ENCODE data around the gene PSORS1C1. TPM values are rescaled to one million over a fixed set of nuclear protein-coding genes. Genes with fewer than 3 reads are reported as not detected.

PSORS1C1 gene
- total RNA-seq, 1 donor from 2014 or later = under 0.01 TPM

DNA sequence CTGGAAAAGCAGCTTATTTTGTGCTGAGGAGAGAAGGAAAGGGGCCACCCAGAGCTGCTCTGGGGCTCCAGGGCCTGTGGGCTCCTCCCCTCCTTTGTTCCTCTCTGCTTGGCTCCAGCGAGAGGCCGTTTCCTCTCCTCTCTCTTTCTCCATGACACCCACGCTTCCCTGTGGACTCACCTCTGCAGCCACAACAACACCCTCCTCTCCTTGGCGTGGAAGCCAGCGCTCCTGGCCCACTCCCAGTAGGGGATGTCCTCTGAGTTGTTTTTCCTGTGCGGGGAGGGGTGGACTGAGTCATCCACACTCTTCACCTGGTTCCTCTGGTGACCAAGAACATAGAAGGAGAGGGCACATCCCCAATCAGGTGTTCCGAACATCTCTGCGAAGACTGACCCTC, 10.6 kb downstream of the PSORS1C1 start:
- Histone ChIP-seq H3K4me3 (ENCODE audit: low read length in 3 of 3) (no peak overlapping the region), H3K27me3 (ENCODE audit: control insufficient read depth in 3 of 3, insufficient read depth in 3 of 3, low read length in 3 of 3) (no peaks in the 10 kb centered on the region), H3K36me3 (ENCODE audit: control insufficient read depth in 3 of 3, insufficient read depth in 3 of 3, low read length in 3 of 3) (no peaks in the 10 kb centered on the region), H3K9ac (ENCODE audit: low read depth in 1 of 3, low read length in 3 of 3) (no peak overlapping the region), H3K27ac (ENCODE audit: low read depth, low read length) (no peak overlapping the region), H3K9me3 (ENCODE audit: control insufficient read depth in 3 of 3, low read length in 3 of 3) (no peaks in the 10 kb centered on the region), H3K4me1 (ENCODE audit: control insufficient read depth in 3 of 3, insufficient read depth in 3 of 3, low read length in 3 of 3) (peaks cover 3 to 24% (median 17%) of the 10 kb centered on the region in 3 donors)

DNA sequence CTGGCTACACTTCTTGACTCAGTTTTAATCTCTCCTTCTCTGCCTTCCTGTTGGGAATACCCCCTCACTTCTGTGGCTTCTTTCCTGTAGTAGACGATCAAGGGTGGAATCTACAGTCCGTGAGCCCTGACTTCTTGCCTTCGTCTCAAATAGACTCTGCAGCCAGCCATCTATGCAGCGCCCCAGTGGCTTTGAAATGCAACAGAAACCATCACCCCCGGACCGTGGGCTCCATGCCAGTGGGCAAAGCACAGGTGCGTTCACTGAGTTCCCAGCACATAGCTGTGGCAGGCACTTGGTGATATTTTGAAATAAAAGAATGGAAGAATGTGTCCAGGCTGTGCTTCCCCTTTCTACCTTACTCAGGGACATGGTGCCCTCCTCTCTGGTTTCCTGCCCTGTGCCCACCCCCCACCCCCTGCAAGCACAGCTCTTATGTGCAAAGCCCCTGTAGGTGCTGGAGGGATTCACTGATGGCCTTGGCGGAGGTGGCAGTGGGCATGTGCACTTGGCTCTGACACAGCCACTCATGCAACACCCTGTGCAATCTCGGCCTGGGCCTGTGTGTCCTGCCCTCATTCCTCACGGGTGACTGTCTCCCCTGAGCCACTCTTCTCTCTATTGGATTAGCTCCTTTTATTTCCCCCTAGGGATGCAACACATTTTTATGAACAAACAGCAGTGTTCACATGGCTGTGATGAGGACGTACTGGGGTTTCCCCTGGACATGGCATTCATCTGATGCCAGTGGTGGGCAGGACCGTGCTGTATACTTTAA, 11.2 kb downstream of the PSORS1C1 start:
- Histone ChIP-seq H3K4me1 (ENCODE audit: control insufficient read depth in 3 of 3, insufficient read depth in 3 of 3, low read length in 3 of 3) (peaks cover 3 to 24% (median 17%) of the 10 kb centered on the region in 3 donors), H3K36me3 (ENCODE audit: control insufficient read depth in 3 of 3, insufficient read depth in 3 of 3, low read length in 3 of 3) (no peaks in the 10 kb centered on the region), H3K27ac (ENCODE audit: low read depth, low read length) (no peak overlapping the region), H3K9ac (ENCODE audit: low read depth in 1 of 3, low read length in 3 of 3) (no peak overlapping the region), H3K27me3 (ENCODE audit: control insufficient read depth in 3 of 3, insufficient read depth in 3 of 3, low read length in 3 of 3) (no peaks in the 10 kb centered on the region), H3K4me3 (ENCODE audit: low read length in 3 of 3) (no peak overlapping the region), H3K9me3 (ENCODE audit: control insufficient read depth in 3 of 3, low read length in 3 of 3) (no peaks in the 10 kb centered on the region)

DNA sequence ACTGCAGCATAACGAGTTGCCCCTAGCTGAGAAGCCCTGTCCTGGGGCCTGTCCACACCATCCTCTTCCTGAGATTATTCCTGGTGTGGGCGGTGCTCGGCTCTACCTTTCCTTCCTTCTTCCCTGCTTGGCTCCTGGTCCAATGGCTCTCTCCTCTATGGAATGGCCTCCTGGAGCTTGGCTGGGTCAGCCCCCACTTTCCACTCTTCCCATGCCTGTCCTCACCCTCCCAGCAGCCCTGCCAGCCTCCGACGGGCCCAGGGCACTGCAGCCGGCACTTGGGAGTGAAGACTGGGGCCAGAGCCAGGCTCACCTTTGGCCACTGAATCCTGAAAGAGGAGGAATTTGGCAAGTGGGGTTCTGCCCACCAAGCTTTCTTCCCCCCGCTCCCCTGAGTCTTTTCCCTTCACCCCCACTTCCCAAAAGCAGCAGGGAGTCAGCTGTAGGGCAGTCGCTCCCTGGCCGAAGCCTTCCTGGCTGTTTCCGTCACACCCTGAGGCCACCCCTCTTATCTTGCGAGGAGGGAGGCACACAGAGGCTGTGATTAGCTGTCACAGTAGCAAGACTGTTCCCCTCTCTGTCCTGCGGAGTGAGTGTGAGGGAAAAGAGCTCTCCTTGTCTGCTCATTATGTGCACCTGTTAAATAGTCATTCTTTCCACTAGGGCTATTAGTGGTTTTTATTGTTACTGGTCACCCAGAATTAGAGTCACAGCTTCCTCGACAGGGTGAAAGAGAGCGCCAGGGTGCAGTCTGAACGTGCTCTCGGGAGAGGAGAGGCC, 12.0 kb downstream of the PSORS1C1 start:
- H3K36me3 ChIP-seq (ENCODE audit: control insufficient read depth in 3 of 3, insufficient read depth in 3 of 3, low read length in 3 of 3) = no peaks in the 10 kb centered on the region
- no peak overlapping the region for H3K4me3 ChIP-seq (ENCODE audit: low read length in 3 of 3)
- H3K9ac ChIP-seq (ENCODE audit: low read depth in 1 of 3, low read length in 3 of 3) = no peak overlapping the region
- H3K9me3 ChIP-seq (ENCODE audit: control insufficient read depth in 3 of 3, low read length in 3 of 3) = no peaks in the 10 kb centered on the region
- H3K4me1 ChIP-seq (ENCODE audit: control insufficient read depth in 3 of 3, insufficient read depth in 3 of 3, low read length in 3 of 3) = peaks cover 3 to 24% (median 17%) of the 10 kb centered on the region in 3 donors
- H3K27me3 ChIP-seq (ENCODE audit: control insufficient read depth in 3 of 3, insufficient read depth in 3 of 3, low read length in 3 of 3) = no peaks in the 10 kb centered on the region
- H3K27ac ChIP-seq (ENCODE audit: low read depth, low read length) = no peak overlapping the region

DNA sequence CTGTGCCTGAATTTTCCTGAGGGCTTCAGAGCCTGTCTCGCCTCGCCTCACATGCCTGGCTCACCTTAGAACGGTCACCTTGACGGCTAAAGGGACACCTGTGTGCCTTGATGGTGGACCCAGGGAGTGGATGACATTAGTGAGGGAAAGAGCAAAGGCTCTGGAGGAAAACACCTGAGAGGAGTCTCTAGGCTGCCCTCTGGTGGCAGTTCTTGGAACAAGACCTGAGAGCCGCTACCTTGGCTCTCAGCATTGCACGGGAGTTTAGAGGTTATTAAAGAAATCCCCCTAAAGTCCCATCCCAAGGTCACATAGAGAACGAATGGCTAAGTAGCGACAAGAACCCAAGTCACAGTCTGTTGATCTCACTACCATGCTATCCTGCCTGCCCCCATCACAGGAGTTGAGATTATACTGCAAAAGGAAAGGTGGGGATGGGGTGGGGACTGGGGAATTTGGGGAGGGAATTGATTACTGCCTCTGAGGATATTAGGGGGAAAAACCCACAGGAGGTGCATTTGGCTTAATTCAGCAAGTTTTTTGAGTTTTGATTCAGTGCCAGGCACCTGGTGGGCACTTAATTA, 13.6 kb downstream of the PSORS1C1 start:
- peak overlapping the region in 1 of 3 donors; percentile 8 for H3K9ac ChIP-seq (ENCODE audit: low read depth in 1 of 3, low read length in 3 of 3)
- H3K9me3 ChIP-seq (ENCODE audit: control insufficient read depth in 3 of 3, low read length in 3 of 3) = no peaks in the 10 kb centered on the region
- H3K27ac ChIP-seq (ENCODE audit: low read depth, low read length) = no peak overlapping the region
- H3K36me3 ChIP-seq (ENCODE audit: control insufficient read depth in 3 of 3, insufficient read depth in 3 of 3, low read length in 3 of 3) = no peaks in the 10 kb centered on the region
- H3K27me3 ChIP-seq (ENCODE audit: control insufficient read depth in 3 of 3, insufficient read depth in 3 of 3, low read length in 3 of 3) = peaks cover 0 to 2% (median 0%) of the 10 kb centered on the region in 3 donors
- H3K4me3 ChIP-seq (ENCODE audit: low read length in 3 of 3) = no peak overlapping the region
- H3K4me1 ChIP-seq (ENCODE audit: control insufficient read depth in 3 of 3, insufficient read depth in 3 of 3, low read length in 3 of 3) = peaks cover 3 to 16% (median 6%) of the 10 kb centered on the region in 3 donors

DNA sequence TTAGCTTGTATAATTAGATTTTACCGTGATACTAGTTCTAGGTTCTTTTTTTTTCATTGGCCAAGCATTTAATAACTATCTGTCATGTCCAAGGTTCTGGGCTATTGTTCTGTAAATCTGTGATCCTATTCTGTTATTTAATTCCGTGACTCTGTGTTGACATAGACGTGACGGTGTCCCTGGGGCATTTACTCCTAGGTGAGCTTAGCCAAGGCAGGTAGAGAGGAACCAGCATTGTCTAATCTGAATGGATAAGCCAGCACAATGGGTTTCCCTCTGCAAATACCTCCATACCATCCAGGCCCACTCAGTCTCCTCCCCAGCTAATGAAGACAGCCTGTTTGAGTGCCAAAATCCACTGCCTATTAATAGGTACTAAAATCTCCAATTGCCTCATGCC, 14.5 kb downstream of the PSORS1C1 start:
- H3K4me3 ChIP-seq (ENCODE audit: low read length in 3 of 3) = no peak overlapping the region
- no peaks in the 10 kb centered on the region for H3K36me3 ChIP-seq (ENCODE audit: control insufficient read depth in 3 of 3, insufficient read depth in 3 of 3, low read length in 3 of 3)
- H3K4me1 ChIP-seq (ENCODE audit: control insufficient read depth in 3 of 3, insufficient read depth in 3 of 3, low read length in 3 of 3) = peaks cover 0 to 13% (median 3%) of the 10 kb centered on the region in 3 donors
- H3K9me3 ChIP-seq (ENCODE audit: control insufficient read depth in 3 of 3, low read length in 3 of 3) = no peaks in the 10 kb centered on the region
- no peak overlapping the region for H3K9ac ChIP-seq (ENCODE audit: low read depth in 1 of 3, low read length in 3 of 3)
- no peak overlapping the region for H3K27ac ChIP-seq (ENCODE audit: low read depth, low read length)
- peaks cover 0 to 3% (median 0%) of the 10 kb centered on the region in 3 donors for H3K27me3 ChIP-seq (ENCODE audit: control insufficient read depth in 3 of 3, insufficient read depth in 3 of 3, low read length in 3 of 3)

DNA sequence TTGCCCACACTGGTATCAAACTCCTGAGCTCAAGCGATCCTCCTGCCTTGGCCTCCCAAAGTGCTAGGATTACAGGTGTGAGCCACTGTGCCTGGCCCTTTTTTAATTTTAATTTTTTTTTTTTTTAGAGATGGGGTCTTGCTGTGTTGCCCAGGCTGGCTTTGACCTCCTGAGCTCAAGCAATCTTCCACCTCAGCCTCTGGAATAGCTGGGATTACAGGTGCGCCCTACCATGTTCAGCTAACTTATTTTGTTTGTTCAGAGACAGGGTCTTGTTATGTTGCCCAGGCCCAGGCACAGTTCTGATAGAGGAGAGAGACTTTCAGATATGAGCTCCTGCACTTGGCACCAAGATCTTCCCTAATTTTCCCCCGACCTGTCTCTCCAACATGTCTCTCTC, 16.2 kb downstream of the PSORS1C1 start:
- Histone ChIP-seq H3K4me3 (ENCODE audit: low read length in 3 of 3) (no peak overlapping the region), H3K9ac (ENCODE audit: low read depth in 1 of 3, low read length in 3 of 3) (no peak overlapping the region), H3K27ac (ENCODE audit: low read depth, low read length) (no peak overlapping the region), H3K27me3 (ENCODE audit: control insufficient read depth in 3 of 3, insufficient read depth in 3 of 3, low read length in 3 of 3) (peaks cover 0 to 3% (median 0%) of the 10 kb centered on the region in 3 donors), H3K36me3 (ENCODE audit: control insufficient read depth in 3 of 3, insufficient read depth in 3 of 3, low read length in 3 of 3) (no peaks in the 10 kb centered on the region), H3K4me1 (ENCODE audit: control insufficient read depth in 3 of 3, insufficient read depth in 3 of 3, low read length in 3 of 3) (peaks cover 0 to 7% (median 0%) of the 10 kb centered on the region in 3 donors), H3K9me3 (ENCODE audit: control insufficient read depth in 3 of 3, low read length in 3 of 3) (no peaks in the 10 kb centered on the region)

DNA sequence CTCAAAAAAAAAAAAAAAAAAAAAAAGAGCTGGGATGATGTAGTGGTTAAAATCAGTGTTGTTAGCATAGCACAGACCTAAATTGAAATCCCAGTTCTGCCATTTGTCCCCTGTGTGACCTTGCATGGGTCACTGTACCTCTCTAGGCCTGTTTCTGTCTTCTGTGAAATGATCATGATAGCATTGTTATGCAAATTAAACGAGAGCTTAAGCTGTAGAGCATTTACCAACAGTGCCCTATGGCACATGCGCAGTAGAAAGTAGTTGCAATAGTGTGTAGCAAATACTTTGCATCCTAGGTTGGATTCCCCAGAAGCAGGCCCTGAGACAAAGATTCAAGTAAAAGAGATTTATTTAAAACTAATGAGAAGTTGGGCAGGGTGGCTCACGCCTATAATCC, 17.0 kb downstream of the PSORS1C1 start:
- Histone ChIP-seq H3K27me3 (ENCODE audit: control insufficient read depth in 3 of 3, insufficient read depth in 3 of 3, low read length in 3 of 3) (peaks cover 0 to 3% (median 0%) of the 10 kb centered on the region in 3 donors), H3K4me1 (ENCODE audit: control insufficient read depth in 3 of 3, insufficient read depth in 3 of 3, low read length in 3 of 3) (peaks cover 0 to 4% (median 0%) of the 10 kb centered on the region in 3 donors), H3K9ac (ENCODE audit: low read depth in 1 of 3, low read length in 3 of 3) (no peak overlapping the region), H3K4me3 (ENCODE audit: low read length in 3 of 3) (no peak overlapping the region), H3K27ac (ENCODE audit: low read depth, low read length) (no peak overlapping the region), H3K9me3 (ENCODE audit: control insufficient read depth in 3 of 3, low read length in 3 of 3) (no peaks in the 10 kb centered on the region), H3K36me3 (ENCODE audit: control insufficient read depth in 3 of 3, insufficient read depth in 3 of 3, low read length in 3 of 3) (no peaks in the 10 kb centered on the region)

DNA sequence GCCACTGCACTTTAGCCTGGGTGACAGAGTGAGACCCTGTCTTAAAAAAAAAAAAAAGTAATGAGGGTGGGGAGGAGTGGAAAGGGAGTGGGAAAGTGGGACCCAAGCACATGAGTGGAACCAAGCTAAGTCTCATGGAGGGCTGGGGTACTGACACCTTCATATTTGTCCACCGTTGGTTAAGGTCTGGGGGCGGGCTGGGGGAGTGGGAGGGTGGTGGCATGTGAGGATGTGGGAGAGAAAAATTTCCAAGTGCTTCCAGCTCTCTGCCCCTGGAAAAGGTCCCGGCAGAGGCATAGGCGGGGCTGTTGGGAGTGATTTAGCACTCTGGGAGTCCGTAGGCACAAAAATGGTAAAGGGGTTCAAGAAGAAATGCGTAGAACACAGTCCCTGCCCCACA, 18.2 kb downstream of the PSORS1C1 start:
- Histone ChIP-seq H3K9ac (ENCODE audit: low read depth in 1 of 3, low read length in 3 of 3) (no peak overlapping the region), H3K9me3 (ENCODE audit: control insufficient read depth in 3 of 3, low read length in 3 of 3) (no peaks in the 10 kb centered on the region), H3K27ac (ENCODE audit: low read depth, low read length) (no peak overlapping the region), H3K27me3 (ENCODE audit: control insufficient read depth in 3 of 3, insufficient read depth in 3 of 3, low read length in 3 of 3) (peaks cover 0 to 3% (median 1%) of the 10 kb centered on the region in 3 donors), H3K4me1 (ENCODE audit: control insufficient read depth in 3 of 3, insufficient read depth in 3 of 3, low read length in 3 of 3) (peaks cover 0 to 5% (median 4%) of the 10 kb centered on the region in 3 donors), H3K36me3 (ENCODE audit: control insufficient read depth in 3 of 3, insufficient read depth in 3 of 3, low read length in 3 of 3) (no peaks in the 10 kb centered on the region), H3K4me3 (ENCODE audit: low read length in 3 of 3) (no peak overlapping the region)

DNA sequence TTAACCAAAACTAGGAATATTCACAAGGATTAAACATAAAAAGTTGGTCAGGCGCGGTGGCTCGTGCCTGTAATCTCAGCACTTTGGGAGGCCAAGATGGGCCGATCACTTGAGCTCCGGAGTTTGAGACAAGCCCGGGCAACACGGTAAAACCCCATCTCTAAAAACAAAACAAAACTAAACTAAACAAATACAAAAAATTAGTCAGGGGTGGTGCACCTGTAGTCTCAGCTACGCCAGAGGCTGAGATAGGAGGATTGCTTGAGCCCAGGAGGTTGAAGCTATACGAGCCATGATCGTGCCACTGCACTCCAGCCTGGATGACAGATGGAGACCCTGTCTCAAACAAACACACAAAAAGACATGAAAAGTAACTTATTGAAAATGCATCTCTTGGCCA, 21.1 kb downstream of the PSORS1C1 start:
- Histone ChIP-seq H3K9me3 (ENCODE audit: control insufficient read depth in 3 of 3, low read length in 3 of 3) (no peaks in the 10 kb centered on the region), H3K36me3 (ENCODE audit: control insufficient read depth in 3 of 3, insufficient read depth in 3 of 3, low read length in 3 of 3) (no peaks in the 10 kb centered on the region), H3K27ac (ENCODE audit: low read depth, low read length) (no peak overlapping the region), H3K27me3 (ENCODE audit: control insufficient read depth in 3 of 3, insufficient read depth in 3 of 3, low read length in 3 of 3) (peaks cover 0 to 4% (median 3%) of the 10 kb centered on the region in 3 donors), H3K9ac (ENCODE audit: low read depth in 1 of 3, low read length in 3 of 3) (no peak overlapping the region), H3K4me3 (ENCODE audit: low read length in 3 of 3) (no peak overlapping the region), H3K4me1 (ENCODE audit: control insufficient read depth in 3 of 3, insufficient read depth in 3 of 3, low read length in 3 of 3) (peaks cover 0 to 6% (median 4%) of the 10 kb centered on the region in 3 donors)
